OCI-LY3 (cell line): ENCODE data around the gene SPATA17.

Experiments used
- CTCF ChIP-seq: fragments of 200-600, 300-600 bp; sonication (generic); IDR thresholded peaks from 2 replicates; pipeline ENCODE4 v1.5.1; 2014; ENCODE audit warnings: antibody characterized with exemption, low read length, low read depth
- EZH2phosphoT487 ChIP-seq: fragments of 200-600 bp; shearing (Covaris generic); IDR thresholded peaks from 2 replicates; pipeline ENCODE4 v1.6.1; 2018; ENCODE audit warnings: antibody characterized with exemption, mixed run types, low read depth

GRCh38 chr1:217885181-217885580 is 254.0 kb downstream of the SPATA17 start:
- TF ChIP-seq CTCF (no peak), EZH2phosphoT487 (no peak)
